Stimulated activated CD4-positive, alpha-beta T cell treated with anti-CD3 and anti-CD28 coated beads, Interleukin-12 subunit alpha, Interleukin-12 subunit beta, amount 100 ng/mL, for 4 hours (primary cell): ENCODE data around the gene LAMB2.

Experiments
- DNase-seq: peaks from one replicate; pipeline ENCODE4 v3.0.0-alpha.2; 2020

LAMB2 gene

GRCh38 chr3:49161197-49161596 is 28.3 kb upstream of the LAMB2 start:
- no peak for DNase-seq

- no peak for DNase-seq
Observed at GRCh38 chr3:49158792-49159191, 25.9 kb upstream of the LAMB2 start.

DNA sequence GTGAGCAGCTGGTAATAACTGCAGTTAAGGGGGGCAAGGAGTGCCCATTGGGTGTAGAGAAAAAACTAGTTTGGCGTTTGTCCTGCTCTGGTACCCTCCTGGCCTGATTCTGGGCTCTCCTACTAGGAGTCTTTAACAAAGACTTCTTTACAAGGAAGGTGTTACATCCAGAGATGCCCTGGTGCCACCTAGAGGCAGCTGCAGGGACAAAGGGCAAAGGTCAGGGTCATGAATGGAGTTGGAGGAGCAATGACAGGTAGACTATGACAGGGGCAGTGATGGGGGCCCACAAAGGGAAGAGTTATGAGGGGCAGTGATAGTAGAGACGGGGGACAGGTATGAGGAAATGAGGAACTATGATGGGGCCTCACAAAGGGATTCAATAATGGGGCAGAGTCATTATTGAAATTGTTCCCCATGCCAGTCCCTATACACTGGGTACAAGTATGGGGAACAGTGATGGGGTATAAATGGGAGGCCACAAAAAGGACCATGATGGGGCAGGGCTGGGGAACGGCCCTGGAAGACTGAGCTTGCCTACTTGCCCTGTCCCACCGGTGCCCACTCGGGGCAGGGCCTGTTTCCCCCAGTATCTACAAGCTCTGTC is 25.4 kb upstream of the LAMB2 start:
- peak; percentile 42 for DNase-seq

GRCh38 chr3:49157289-49157688 is 24.4 kb upstream of the LAMB2 start:
- no peak for DNase-seq

DNA sequence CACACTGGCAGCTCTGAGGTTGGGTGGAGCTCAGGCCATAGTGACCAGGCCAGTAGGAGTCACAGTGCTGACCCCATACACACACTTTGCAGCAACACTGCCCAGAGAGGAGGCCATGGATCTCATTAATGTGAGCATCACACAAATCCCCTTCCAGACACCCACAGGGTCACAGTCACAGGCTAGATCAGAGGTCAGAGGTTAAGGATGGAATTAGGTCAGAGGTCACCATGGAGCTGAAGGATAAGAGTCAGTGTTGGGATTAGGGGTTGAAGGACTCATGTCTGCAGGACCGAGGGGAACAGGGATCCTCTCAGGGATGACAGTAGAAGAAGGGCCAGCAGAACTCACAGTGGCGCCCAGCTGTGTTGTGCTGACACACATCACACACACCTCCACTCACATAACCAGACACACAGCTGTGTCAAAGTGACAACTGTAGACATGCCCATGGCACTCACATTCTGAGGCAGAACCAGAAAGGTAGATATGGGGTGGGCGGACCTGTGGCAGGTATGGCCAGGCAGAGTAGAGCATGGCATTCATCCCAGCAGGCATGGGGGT is 20.6 kb upstream of the LAMB2 start:
- DNase-seq, result no peak

DNA sequence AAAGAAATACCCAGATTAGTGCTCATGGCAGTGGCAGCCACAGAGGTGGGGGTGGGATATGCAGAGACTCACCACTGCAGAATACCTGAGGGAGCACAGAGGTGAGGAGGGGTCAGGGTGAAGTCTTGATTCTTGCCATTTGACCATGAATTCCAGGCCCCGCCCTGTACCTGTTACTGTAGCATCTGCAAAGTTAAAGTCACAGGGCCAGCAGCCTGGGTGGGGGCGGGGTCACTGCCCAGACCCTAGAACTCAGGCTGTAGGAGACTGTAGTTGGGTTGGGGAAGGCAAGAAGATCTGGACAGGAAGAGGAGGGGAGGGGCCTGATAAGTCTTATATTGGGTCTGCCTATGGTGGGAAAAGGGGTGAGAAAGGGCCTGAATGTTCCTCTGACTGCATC is 18.8 kb upstream of the LAMB2 start:
- DNase-seq, result no peak

DNA sequence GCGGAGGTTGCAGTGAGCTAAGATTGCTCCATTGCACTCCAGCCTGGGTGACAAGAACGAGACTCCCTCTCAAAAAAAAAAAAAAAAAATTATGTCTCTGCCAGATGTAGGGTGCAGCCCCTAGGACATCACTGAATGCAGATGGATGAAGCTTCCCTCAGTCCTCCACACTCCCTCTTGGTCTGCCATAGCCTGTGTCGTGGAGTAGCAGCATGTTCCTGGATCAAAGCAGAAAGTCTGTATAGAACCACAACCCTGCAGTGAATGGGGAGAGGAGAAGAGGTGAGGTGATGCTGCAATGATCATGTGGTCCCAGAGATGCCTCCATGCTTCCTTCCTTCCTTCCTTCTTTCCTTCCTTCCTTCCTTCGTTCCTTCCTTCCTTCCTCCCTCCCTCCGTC is 15.3 kb upstream of the LAMB2 start:
- no peak for DNase-seq

GRCh38 chr3:49140080-49140479 is 7.2 kb upstream of the LAMB2 start:
- no peak for DNase-seq

- DNase-seq, result no peak
Observed at GRCh38 chr3:49135499-49135898, 2.6 kb upstream of the LAMB2 start.

DNA sequence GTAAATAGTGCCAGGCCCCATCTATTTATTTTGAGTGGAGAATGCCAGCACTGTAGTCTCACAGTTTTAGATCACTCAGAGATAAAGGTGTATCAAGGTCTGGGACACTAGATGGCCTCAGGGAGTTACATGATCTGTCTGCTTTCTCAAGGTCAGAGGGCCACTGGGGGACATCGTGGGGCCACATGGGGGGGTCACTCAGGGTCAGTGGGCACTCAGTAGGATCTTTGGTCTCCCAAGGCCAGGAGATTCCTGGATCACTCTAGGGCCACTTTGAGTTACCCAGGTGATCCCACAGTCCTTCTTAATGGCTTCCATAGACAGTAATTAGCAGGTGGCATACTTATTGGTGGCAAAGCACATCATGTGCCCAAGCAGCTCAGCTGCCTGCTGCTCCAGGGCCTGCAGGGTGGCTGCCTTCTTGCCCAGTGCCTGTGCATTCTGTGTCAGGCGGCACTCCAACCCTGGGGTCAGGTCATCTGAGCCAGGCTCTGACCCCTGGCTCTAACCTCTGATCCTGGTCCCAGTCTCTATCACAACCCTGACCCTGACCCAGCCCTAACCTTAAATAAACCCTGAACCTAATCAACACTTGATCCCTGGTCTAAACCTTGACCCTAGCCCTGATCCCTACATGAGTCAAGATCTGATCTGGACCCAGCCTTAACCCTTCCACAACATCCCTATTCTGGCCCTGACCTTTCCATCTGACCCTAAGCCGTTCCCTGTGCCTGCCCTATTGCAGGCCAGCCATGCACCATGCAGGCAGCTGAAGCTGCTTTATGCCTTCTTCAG is 1.8 kb upstream of the LAMB2 start:
- DNase-seq, result no peak

DNA sequence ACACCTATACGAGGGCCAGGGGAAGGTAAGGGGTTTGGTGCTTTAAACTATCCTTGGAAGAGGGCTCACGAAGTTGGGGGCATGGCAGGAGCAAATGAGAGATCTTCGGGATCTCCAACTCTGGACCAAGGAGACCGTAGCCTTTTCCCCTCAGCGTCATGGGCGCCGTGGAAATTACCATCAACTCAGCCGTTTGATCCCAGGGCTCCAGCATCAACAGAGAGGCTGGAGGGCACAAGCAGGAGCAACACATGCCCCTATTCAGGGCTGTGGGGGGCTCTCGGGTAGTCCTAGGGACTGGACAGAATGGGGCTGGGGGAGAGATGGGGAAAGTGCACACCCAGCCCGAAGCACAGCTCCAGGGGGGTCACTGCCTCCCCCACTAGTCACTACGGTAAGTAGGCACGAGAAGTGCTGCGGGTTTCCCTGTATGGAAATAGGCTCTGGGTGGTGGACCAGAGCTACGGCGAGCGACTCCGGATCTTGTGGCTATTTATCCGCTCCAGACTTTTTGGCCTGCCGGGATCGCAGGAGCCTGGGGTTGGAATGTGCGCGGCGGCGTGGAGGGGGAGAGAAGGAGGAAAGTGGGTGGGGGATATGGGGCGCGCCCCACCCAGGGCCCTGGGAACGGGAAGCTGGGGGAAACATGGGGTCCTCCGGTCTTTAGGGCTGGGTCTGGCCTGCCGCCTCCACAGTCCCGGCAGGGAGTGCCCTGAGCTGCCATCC is 539 bp upstream of the LAMB2 start:
- no peak for DNase-seq

GRCh38 chr3:49132073-49132436 is 795 bp downstream of the LAMB2 start:
- no peak for DNase-seq

GRCh38 chr3:49131576-49131975 is 1.3 kb downstream of the LAMB2 start:
- no peak for DNase-seq

GRCh38 chr3:49131040-49131439 is 1.8 kb downstream of the LAMB2 start:
- no peak for DNase-seq

DNA sequence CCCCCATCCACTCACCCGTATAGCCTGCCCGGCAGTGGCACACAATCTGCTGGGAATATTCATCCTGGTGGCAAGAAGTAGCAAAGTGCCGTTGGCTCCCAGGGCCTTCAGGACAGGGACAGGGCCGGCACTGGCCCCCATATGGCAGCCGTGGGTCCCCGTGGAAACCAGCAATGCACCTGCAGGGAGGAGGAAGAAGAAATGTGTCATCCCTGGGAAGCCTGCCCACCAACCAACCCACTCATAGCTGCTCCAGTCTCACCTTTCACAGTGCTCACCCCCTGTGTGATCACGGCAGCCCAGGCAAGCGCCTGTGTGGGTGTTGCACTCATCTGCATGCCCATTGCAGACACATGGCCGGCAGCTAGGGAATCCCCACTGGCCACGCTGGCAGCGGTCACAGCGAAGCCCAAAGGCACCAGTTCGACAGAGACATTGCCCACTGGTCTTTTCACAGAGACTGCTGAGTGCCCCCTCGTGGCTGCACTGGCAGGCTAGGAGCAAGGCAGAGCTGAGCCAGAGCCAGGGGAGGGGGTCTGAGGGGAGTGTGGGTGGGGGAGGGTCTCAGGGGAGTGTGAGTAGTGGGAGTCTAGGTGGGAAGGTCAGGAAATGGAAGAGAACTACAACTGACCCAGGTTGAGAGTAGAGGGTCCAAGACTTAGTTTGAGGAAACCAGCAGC is 7.7 kb downstream of the LAMB2 start:
- DNase-seq, result no peak

DNA sequence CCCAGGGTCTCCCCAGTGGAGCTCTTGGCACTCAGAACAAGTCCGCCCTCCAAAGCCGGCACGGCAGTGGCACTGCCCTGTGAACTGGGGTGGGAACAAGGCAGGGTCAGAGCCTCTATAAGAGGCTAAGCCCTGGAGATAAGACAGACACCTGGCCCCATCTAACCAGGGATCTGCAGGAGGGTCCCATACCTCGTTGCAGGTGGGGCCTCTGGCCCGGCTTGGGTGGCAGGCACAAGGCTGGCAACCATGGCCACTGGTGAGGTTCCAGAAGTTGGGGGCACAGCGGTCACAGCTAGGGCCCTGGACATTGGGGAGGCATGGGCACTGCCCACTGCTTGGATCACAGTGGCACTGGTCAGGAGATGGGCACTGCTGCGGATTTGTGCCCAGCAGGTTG is 8.6 kb downstream of the LAMB2 start:
- no peak for DNase-seq

- no peak for DNase-seq
Observed at GRCh38 chr3:49123687-49124086, 9.2 kb downstream of the LAMB2 start.

GRCh38 chr3:49122886-49123545 is 9.8 kb downstream of the LAMB2 start:
- no peak for DNase-seq

GRCh38 chr3:49122451-49122850 is 10.4 kb downstream of the LAMB2 start:
- DNase-seq, result no peak

- no peak for DNase-seq
Observed at GRCh38 chr3:49122022-49122421, 10.8 kb downstream of the LAMB2 start.

GRCh38 chr3:49121132-49121736 is 11.6 kb downstream of the LAMB2 start:
- no peak for DNase-seq

- peak; percentile 94 for DNase-seq
Observed at GRCh38 chr3:49120438-49121131, 12.3 kb downstream of the LAMB2 start, which contains the start of gene USP19. Gene USP19 (minus strand): TSS chr3:49120823. CDS start chr3:49119145, 1,678 bp downstream.
